K562 (cell line): ENCODE results near the gene TRPC4AP. TPM values are rescaled to one million over a fixed set of nuclear protein-coding genes. Genes with fewer than 3 reads are reported as not detected.

Source experiments
- ATAC-seq: fragments of 200-7000 bp; cut with Tn5 transposase; 3 replicates; pipeline ENCODE4 v1.9.1; 2020; ENCODE audit warnings: moderate library complexity
- BruUV-seq: library from RNA; stranded (reverse); fragments of 400-500 nt; replicated peaks from 2 replicates; lab custom pipeline; 2021; lab: Mats Ljungman, UMichigan
- CTCF ChIA-PET: fragments of 300-600 bp; formaldehyde crosslinking; extraction: SDS; loops from one replicate; lab custom pipeline; 2021; ENCODE audit warnings: low intra/inter-chr PET ratio; lab: Yijun Ruan, JAX
- POLR2A ChIA-PET: fragments of 300-600, 350-650 bp; sonication (Branson Sonifier 250); formaldehyde crosslinking; extraction: SDS; loops from one replicate; lab custom pipeline; 2021; ENCODE audit warnings: antibody characterized with exemption, inconsistent platforms; lab: Yijun Ruan, JAX
- DNase-seq, 4 experiments: peaks; one replicate each; pipeline versions ENCODE4 v3.0.0 to v3.0.0-alpha.2; 2011 to 2018; ENCODE audit warnings: low spot score in 3 of 4, mixed read lengths in 3 of 4; ENCODE audit errors: extremely low read depth in 1 of 4
- FAIRE-seq: peaks from 2 replicates; lab custom pipeline; 2011; peaks lifted over from hg19 to GRCh38; lab: Jason Lieb, UNC
- H2AFZ ChIP-seq: 2 replicates; pipeline ENCODE4 v1.6.0; 2011; ENCODE audit warnings: low read depth, low read length, control low read depth, inconsistent platforms
- H3K27ac ChIP-seq: fragments of 200-600 bp; 3 replicates; pipeline ENCODE4 v1.8.0; 2011; ENCODE audit warnings: low read depth, mild to moderate bottlenecking, control low read depth, inconsistent platforms, low read length, moderate library complexity, mixed read lengths; ENCODE audit errors: extremely low read depth
- H3K27me3 ChIP-seq, 2 experiments: fragments of 300-600 bp in 1 of 2; 2 replicates in 1 of 2; 3 replicates in 1 of 2; pipeline versions ENCODE4 v1.6.0 to v1.8.0; 2011; ENCODE audit warnings: inconsistent platforms in 2 of 2, low read length in 2 of 2, mild to moderate bottlenecking in 1 of 2, mixed read lengths in 1 of 2, moderate library complexity in 1 of 2; ENCODE audit not compliant: control insufficient read depth in 2 of 2, insufficient read depth in 2 of 2
- H3K36me3 ChIP-seq: fragments of 300-600 bp; 3 replicates; pipeline ENCODE4 v1.8.0; 2011; ENCODE audit warnings: mild to moderate bottlenecking, low read length, inconsistent platforms; ENCODE audit not compliant: control insufficient read depth, insufficient read depth
- H3K4me1 ChIP-seq, 2 experiments: fragments of 200-600 bp in 1 of 2; replicated peaks in 1 of 2; 2 replicates in 1 of 2; 3 replicates in 1 of 2; pipeline versions ENCODE4 v1.5.1 to v1.8.0; 2011; ENCODE audit warnings: inconsistent platforms in 2 of 2, low read length in 2 of 2, mild to moderate bottlenecking in 1 of 2, mixed read lengths in 1 of 2, moderate library complexity in 1 of 2; ENCODE audit not compliant: control insufficient read depth in 2 of 2, insufficient read depth in 2 of 2
- H3K4me2 ChIP-seq: 2 replicates; pipeline ENCODE4 v1.6.1; 2011; ENCODE audit warnings: low read length, control low read depth, inconsistent platforms, mixed read lengths; ENCODE audit not compliant: insufficient read depth
- H3K4me3 ChIP-seq: fragments of 200-600 bp; sonication (generic), shearing (Covaris generic); 2 replicates; pipeline ENCODE4 v1.5.1; 2016; ENCODE audit warnings: control low read depth, inconsistent platforms
- H3K79me2 ChIP-seq: fragments of 200-600 bp; 3 replicates; pipeline ENCODE4 v1.8.0; 2011; ENCODE audit warnings: low read length, inconsistent platforms; ENCODE audit not compliant: control insufficient read depth, insufficient read depth
- H3K9ac ChIP-seq, 2 experiments: 2 replicates each; pipeline versions ENCODE4 v1.6.0 to v1.6.1; 2011; ENCODE audit warnings: low read depth in 2 of 2, low read length in 2 of 2, control low read depth in 1 of 2, inconsistent platforms in 1 of 2, mild to moderate bottlenecking in 1 of 2, mixed read lengths in 1 of 2; ENCODE audit not compliant: insufficient read depth in 1 of 2
- H3K9me1 ChIP-seq: one replicate; pipeline ENCODE4 v1.6.0; 2011; ENCODE audit warnings: inconsistent platforms, mild to moderate bottlenecking, low read length, moderate library complexity; ENCODE audit not compliant: control insufficient read depth, insufficient read depth
- H3K9me3 ChIP-seq: replicated peaks from 2 replicates; pipeline ENCODE4 v1.5.1; 2011; ENCODE audit warnings: low read depth, low read length, inconsistent platforms; ENCODE audit not compliant: control insufficient read depth, insufficient read depth
- H4K20me1 ChIP-seq: replicated peaks from 2 replicates; pipeline ENCODE4 v1.6.1; 2011; ENCODE audit warnings: low read length, inconsistent platforms, mixed read lengths; ENCODE audit not compliant: control insufficient read depth, insufficient read depth
- ASH1L ChIP-seq: fragments of 450-650 bp; IDR thresholded peaks from 2 replicates; pipeline ENCODE4 v1.6.1; 2018; ENCODE audit warnings: borderline replicate concordance, mild to moderate bottlenecking, low read depth; ENCODE audit not compliant: partially characterized antibody
- MYC ChIP-seq, 2 experiments: fragments of 250-450 bp in 1 of 2; sonication (Bioruptor Pico) in 1 of 2; IDR thresholded peaks; 2 replicates each; pipeline versions ENCODE4 v1.5.1 to v1.6.1; 2012 to 2021; ENCODE audit warnings: low read depth in 2 of 2, borderline replicate concordance in 1 of 2, improper control_type of control experiment in 1 of 2, low read length in 1 of 2, mild to moderate bottlenecking in 1 of 2, moderate library complexity in 1 of 2
- NR2C1 ChIP-seq, 2 experiments: fragments of 450-650 bp; IDR thresholded peaks; 2 replicates each; pipeline ENCODE4 v1.6.1; 2017; ENCODE audit warnings: mild to moderate bottlenecking in 2 of 2, antibody characterized with exemption in 1 of 2, inconsistent platforms in 1 of 2, missing compliant biosample characterization in 1 of 2, missing genetic modification characterization in 1 of 2
- NR2C2 ChIP-seq, 2 experiments: fragments of 200-800 bp in 1 of 2; sonication (Bioruptor generic) in 1 of 2; sonication (generic) in 1 of 2; formaldehyde crosslinking in 1 of 2; IDR thresholded peaks; 2 replicates each; pipeline versions ENCODE4 v1.6.1 to v1.8.0; 2016 to 2022; ENCODE audit warnings: mild to moderate bottlenecking in 1 of 2, missing compliant biosample characterization in 1 of 2, missing genetic modification characterization in 1 of 2, missing genetic modification reagents in 1 of 2
- POLR2AphosphoS2 ChIP-seq: IDR thresholded peaks from 2 replicates; pipeline ENCODE4 v1.6.1; 2012; ENCODE audit warnings: low read length, improper control_type of control experiment
- POLR2G ChIP-seq: fragments of 200-400 bp; formaldehyde crosslinking; IDR thresholded peaks from 2 replicates; pipeline ENCODE4 v1.6.1; 2017; ENCODE audit warnings: low read depth, mild to moderate bottlenecking, antibody characterized with exemption, low read length, moderate library complexity
- ZBTB49 ChIP-seq: sonication (generic); formaldehyde crosslinking; IDR thresholded peaks from 2 replicates; pipeline ENCODE4 v1.8.0; 2022; ENCODE audit warnings: missing genetic modification reagents, mild to moderate bottlenecking, borderline replicate concordance
- ZC3H11A ChIP-seq: IDR thresholded peaks from 2 replicates; pipeline ENCODE4 v1.6.1; 2012; ENCODE audit warnings: low read depth, low read length, improper control_type of control experiment
- ZNF431 ChIP-seq: sonication (generic); formaldehyde crosslinking; IDR thresholded peaks from 2 replicates; pipeline ENCODE4 v1.8.0; 2022; ENCODE audit warnings: mild to moderate bottlenecking, missing genetic modification reagents
- WGBS: fragments of 100-300 bp; shearing (Covaris generic); methylation state at CpG from one replicate; pipeline ENCODE4 v1.1.6; 2016; ENCODE audit warnings: low coverage, mixed read lengths; ENCODE audit not compliant: insufficient coverage; ENCODE audit errors: missing lambda C conversion rate; 5-methylcytosine and 5-hydroxymethylcytosine counted together
- in situ Hi-C: fragments of 300-500 bp; cut with MboI; formaldehyde crosslinking; loops from 4 replicates; pipeline ENCODE4 v1.15.0; 2018; ENCODE audit warnings: inconsistent platforms, mixed read lengths
- intact Hi-C: fragments of 100-400 bp; cut with micrococcal nuclease; formaldehyde crosslinking; loops from 2 replicates; pipeline ENCODE4 v1.14.2; 2022
- polyA plus RNA-seq, 8 experiments: library from polyadenylated mRNA; depleted of rRNA in 4 of 8; stranded (reverse) in 5 of 8; unstranded in 3 of 8; fragments of >200 nt; fragmentation: Nextera tagmentation in 2 of 8; fragmentation: Illumina TruSeq in 1 of 8; extraction: Ambion mirVana in 2 of 8; extraction: Trizol in 1 of 8; gene quantifications; 2 replicates each; pipeline versions ENCODE4 v1.2.1 to v1.2.3, GENCODE V29; 2011 to 2014; ENCODE audit warnings: inconsistent platforms in 1 of 8, missing spikeins in 1 of 8
- total RNA-seq, 7 experiments: library from RNA; depleted of rRNA in 6 of 7; stranded (reverse); fragments of >200 nt in 6 of 7; fragmentation: Illumina TruSeq in 2 of 7; extraction: Trizol in 2 of 7; gene quantifications; 2 replicates each; pipeline versions ENCODE4 v1.2.1 to v1.2.3, GENCODE V29; 2011 to 2021; ENCODE audit warnings: low replicate concordance in 1 of 7

Gene TRPC4AP
- total and polyA plus RNA-seq, 9 of the 15 experiments (the other 6 are each of a cell fraction or from before 2014, with no cell fraction given), result 2.3 to 70.3 (median 33.3) TPM

- Histone ChIP-seq H3K9ac (peak overlapping the region in 1 of 2 experiments; percentile 64; a peak in 2 of 4 replicates), H3K27me3 (no peaks in the 10 kb centered on the region), H3K9me3 (no peaks in the 10 kb centered on the region), H3K4me3 (no peak overlapping the region), H2AFZ (no peak overlapping the region), H3K27ac (no peak overlapping the region), H3K36me3 (peaks cover 11% of the 10 kb centered on the region; the same call in 2 of the 3 replicates), H3K9me1 (no peaks in the 10 kb centered on the region), H3K4me1 (peaks cover 0 to 27% of the 10 kb centered on the region in 2 experiments; a peak in 3 of 5 replicates), H3K79me2 (no peaks in the 10 kb centered on the region), H4K20me1 (peaks cover 4% of the 10 kb centered on the region; the same call in 1 of the 2 replicates), H3K4me2 (no peak overlapping the region)
- in situ Hi-C loops, result no loop called here
- ChIA-PET CTCF (no interaction called here), POLR2A (interaction anchor here (3.6 kb wide), 1 partner anchor 10 kb away, joined by 17 read pairs; no protein-coding TSS in a partner anchor)
- 60% methylated on average over 11 of the region's 18 CpGs for WGBS
- FAIRE-seq, result no peak
- no peak for DNase-seq
- intact Hi-C loops, result no loop called here
- BruUV-seq, result no TSS peak
- TF ChIP-seq POLR2G (peak; percentile 51), NR2C1 (IDR thresholded peaks at IDR 0.05) (peak; percentile 60), NR2C1 (tag; IDR thresholded peaks at IDR 0.05) (peak; percentile 66), POLR2AphosphoS2 (0 out of 2 replicates have a peak, but pooled peaks have one; percentile 40), ASH1L (no peak), NR2C2 (CRISPR knock-in tag; IDR thresholded peaks at IDR 0.05) (no peak), NR2C2 (tag; IDR thresholded peaks at IDR 0.05) (peak; percentile 29; the same call in 1 of the 2 replicates), ZBTB49 (CRISPR knock-in tag) (no peak), ZNF431 (no peak), ZC3H11A (no peak), MYC (IDR thresholded peaks at IDR 0.05; ENCODE audit: low read depth, low read length) (no peak), MYC (CRISPR knock-in tag; IDR thresholded peaks at IDR 0.05; ENCODE audit: borderline replicate concordance, low read depth) (no peak)
- ATAC-seq, result no peak
Observed at GRCh38 chr20:34990661-34991214, 101.9 kb downstream of the TRPC4AP start.
